K562 (cell line): ENCODE data around the gene SLC25A51. TPM values are rescaled to one million over a fixed set of nuclear protein-coding genes. Genes with fewer than 3 reads are reported as not detected.

Experiments
- BCOR ChIP-seq: fragments of 450-650 bp; IDR thresholded peaks from 2 replicates; pipeline ENCODE4 v1.6.1; 2016
- BRF2 ChIP-seq: IDR thresholded peaks from 3 replicates; pipeline ENCODE4 v1.6.1; 2011; ENCODE audit warnings: borderline replicate concordance, mild to moderate bottlenecking; ENCODE audit not compliant: insufficient read length, insufficient read depth
- CREB3 ChIP-seq: fragments of 450-650 bp; conservative IDR thresholded peaks from 2 replicates; pipeline ENCODE4 v1.6.1; 2016; ENCODE audit warnings: missing genetic modification characterization, low read depth, mild to moderate bottlenecking, missing compliant biosample characterization, moderate library complexity
- CTCFL ChIP-seq: IDR thresholded peaks from 2 replicates; pipeline ENCODE4 v1.6.1; 2011; ENCODE audit warnings: borderline replicate concordance, low read depth, mild to moderate bottlenecking, moderate library complexity, low read length; ENCODE audit not compliant: insufficient read depth, poor library complexity, severe bottlenecking
- FIP1L1 ChIP-seq: fragments of 200-400 bp; formaldehyde crosslinking; IDR thresholded peaks from 2 replicates; pipeline ENCODE4 v1.6.1; 2018; ENCODE audit warnings: mild to moderate bottlenecking, low read depth, low read length; ENCODE audit not compliant: poor library complexity, severe bottlenecking
- GATA2 ChIP-seq: sonication (generic); formaldehyde crosslinking; IDR thresholded peaks from 2 replicates; pipeline ENCODE4 v1.4.0; 2020; ENCODE audit warnings: mild to moderate bottlenecking, missing genetic modification reagents
- GATAD2B ChIP-seq: fragments of 450-650 bp; IDR thresholded peaks from 2 replicates; pipeline ENCODE4 v1.6.1; 2017; ENCODE audit warnings: mild to moderate bottlenecking, borderline replicate concordance
- KDM1A ChIP-seq, 2 experiments: fragments of 450-650 bp; IDR thresholded peaks; 2 replicates each; pipeline ENCODE4 v1.6.1; 2016; ENCODE audit warnings: mild to moderate bottlenecking in 2 of 2
- KDM2B ChIP-seq: fragments of 250-450 bp; sonication (Bioruptor Pico); IDR thresholded peaks from 2 replicates; pipeline ENCODE4 v1.8.0; 2021; ENCODE audit warnings: mild to moderate bottlenecking, moderate library complexity
- KLF6 ChIP-seq: fragments of 250-450 bp; sonication (Bioruptor Pico); IDR thresholded peaks from 2 replicates; pipeline ENCODE4 v1.4.0; 2020; ENCODE audit warnings: mild to moderate bottlenecking, moderate library complexity, borderline replicate concordance
- MEF2D ChIP-seq: conservative IDR thresholded peaks from 2 replicates; pipeline ENCODE4 v1.6.1; 2016; ENCODE audit warnings: low read depth, missing genetic modification characterization, missing compliant biosample characterization
- MTF1 ChIP-seq: fragments of 250-450 bp; sonication (Bioruptor Pico); IDR thresholded peaks from 2 replicates; pipeline ENCODE4 v1.9.0; 2021; ENCODE audit warnings: moderate library complexity, mild to moderate bottlenecking, inconsistent platforms, borderline replicate concordance
- NCOA1 ChIP-seq: fragments of 450-650 bp; IDR thresholded peaks from 2 replicates; pipeline ENCODE4 v1.6.1; 2016; ENCODE audit warnings: low read depth
- NFE2L1 ChIP-seq: fragments of 450-650 bp; IDR thresholded peaks from 2 replicates; pipeline ENCODE4 v1.6.1; 2016; ENCODE audit warnings: missing genetic modification characterization, low read depth, mild to moderate bottlenecking, missing compliant biosample characterization, moderate library complexity, borderline replicate concordance
- POLR3A ChIP-seq: IDR thresholded peaks from 2 replicates; pipeline ENCODE4 v1.6.1; 2011; ENCODE audit warnings: borderline replicate concordance, mild to moderate bottlenecking, moderate library complexity; ENCODE audit not compliant: insufficient read length, insufficient read depth; ENCODE audit errors: extremely low read depth
- RAD21 ChIP-seq, 2 experiments: fragments of 250-450 bp in 1 of 2; fragments of 450-650 bp in 1 of 2; sonication (Bioruptor Pico) in 1 of 2; formaldehyde crosslinking in 1 of 2; IDR thresholded peaks in 1 of 2; conservative IDR thresholded peaks in 1 of 2; 2 replicates each; pipeline versions ENCODE4 v1.4.0 to v1.8.0; 2020 to 2022; ENCODE audit warnings: mild to moderate bottlenecking in 2 of 2, moderate library complexity in 1 of 2
- SUPT5H ChIP-seq: fragments of 450-650 bp; IDR thresholded peaks from 2 replicates; pipeline ENCODE4 v1.6.1; 2016
- TCF7 ChIP-seq: sonication (generic); IDR thresholded peaks from 2 replicates; pipeline ENCODE4 v1.6.1; 2016; ENCODE audit warnings: antibody characterized with exemption, borderline replicate concordance
- TRIM25 ChIP-seq: fragments of 450-650 bp; IDR thresholded peaks from 2 replicates; pipeline ENCODE4 v1.7.0; 2016; ENCODE audit warnings: borderline replicate concordance
- ZNF124 ChIP-seq: sonication (generic); formaldehyde crosslinking; IDR thresholded peaks from 2 replicates; pipeline ENCODE4 v1.8.1; 2022; ENCODE audit warnings: missing genetic modification reagents
- ZNF408 ChIP-seq: fragments of 250-450 bp; sonication (Bioruptor Pico); IDR thresholded peaks from 2 replicates; pipeline ENCODE4 v1.4.0; 2020; ENCODE audit warnings: low read depth, mild to moderate bottlenecking, moderate library complexity
- polyA plus RNA-seq, 8 experiments: library from polyadenylated mRNA; depleted of rRNA in 4 of 8; stranded (reverse) in 5 of 8; unstranded in 3 of 8; fragments of >200 nt; fragmentation: Nextera tagmentation in 2 of 8; fragmentation: Illumina TruSeq in 1 of 8; extraction: Ambion mirVana in 2 of 8; extraction: Trizol in 1 of 8; gene quantifications; 2 replicates each; pipeline versions ENCODE4 v1.2.1 to v1.2.3, GENCODE V29; 2011 to 2014; ENCODE audit warnings: inconsistent platforms in 1 of 8, missing spikeins in 1 of 8
- total RNA-seq, 7 experiments: library from RNA; depleted of rRNA in 6 of 7; stranded (reverse); fragments of >200 nt in 6 of 7; fragmentation: Illumina TruSeq in 2 of 7; extraction: Trizol in 2 of 7; gene quantifications; 2 replicates each; pipeline versions ENCODE4 v1.2.1 to v1.2.3, GENCODE V29; 2011 to 2021; ENCODE audit warnings: low replicate concordance in 1 of 7

The SLC25A51 gene
- total and polyA plus RNA-seq, 9 of the 15 experiments (the other 6 are each of a cell fraction or from before 2014, with no cell fraction given) = 9.1 to 40.7 (median 24.5) TPM

- no peak for TF ChIP-seq TRIM25
- TF ChIP-seq RAD21 (CRISPR knock-in tag; conservative IDR thresholded peaks at IDR 0.05 in 1 of 2, IDR thresholded peaks at IDR 0.05 in 1 of 2) = peak in 1 of 2 experiments; percentile 19; a peak in 1 of 4 replicates
- no peak for TF ChIP-seq MTF1 (CRISPR knock-in tag)
- TF ChIP-seq POLR3A = no peak
- TF ChIP-seq GATAD2B = no peak
- no peak for TF ChIP-seq NFE2L1 (tag)
- no peak for TF ChIP-seq FIP1L1
- 0 out of 2 replicates have a peak, but pooled peaks have one; percentile 32 for TF ChIP-seq NCOA1
- peak in 1 of 2 experiments; percentile 54; a peak in 2 of 4 replicates for TF ChIP-seq KDM1A (IDR thresholded peaks at IDR 0.05)
- TF ChIP-seq BCOR = peak; percentile 73
- TF ChIP-seq KDM2B (CRISPR knock-in tag) = 0 out of 2 replicates have a peak, but pooled peaks have one; percentile 28
- TF ChIP-seq ZNF124 = no peak
- TF ChIP-seq CREB3 (tag) = no peak
- TF ChIP-seq SUPT5H = no peak
- no peak for TF ChIP-seq TCF7
- no peak for TF ChIP-seq ZNF408
- no peak for TF ChIP-seq KLF6 (CRISPR knock-in tag)
- no peak for TF ChIP-seq BRF2
- no peak for TF ChIP-seq MEF2D (tag)
- TF ChIP-seq CTCFL = no peak
- TF ChIP-seq GATA2 (CRISPR knock-in tag) = peak; percentile 66
These were observed 33.0 kb upstream of the SLC25A51 start (continued) for GRCh38 chr9:37936965-37937364.
